Measurements from ENCODE around the gene APCDD1L. TPM values are rescaled to one million over a fixed set of nuclear protein-coding genes. Genes with fewer than 3 reads are reported as not detected.
"Not testable (repeated sequence)": the region's sequence is repeated elsewhere in the genome, so short reads cannot be mapped to it uniquely, and the experiment has no call there.

APCDD1L gene
- total and polyA plus RNA-seq, 9 donors, result 2.1 to 8.8 (median 5.1) TPM

GRCh38 chr20:58417438-58417837, 97.8 kb downstream of the APCDD1L start:
- no peak for DNase-seq
- no peak overlapping the region for H3K4me3 ChIP-seq (ENCODE audit: low read length)
- H3K36me3 ChIP-seq (ENCODE audit: control insufficient read depth, insufficient read depth, low read length), result peaks cover 26% of the 10 kb centered on the region
- no peaks in the 10 kb centered on the region for H3K27me3 ChIP-seq (ENCODE audit: control insufficient read depth, insufficient read depth, low read length)
- H3K4me1 ChIP-seq (ENCODE audit: control insufficient read depth, insufficient read depth, low read length), result no peaks in the 10 kb centered on the region
- H3K27ac ChIP-seq (ENCODE audit: low read length), result no peak overlapping the region
- H3K9me3 ChIP-seq (replicated peaks; ENCODE audit: control insufficient read depth, low read depth, low read length), result no peaks in the 10 kb centered on the region
- 83% methylated on average over 1 of the region's 3 CpGs for WGBS (ENCODE audit: insufficient coverage)

GRCh38 chr20:58416835-58417234, 98.4 kb downstream of the APCDD1L start:
- Histone ChIP-seq H3K36me3 (ENCODE audit: control insufficient read depth, insufficient read depth, low read length) (peaks cover 23% of the 10 kb centered on the region), H3K27me3 (ENCODE audit: control insufficient read depth, insufficient read depth, low read length) (no peaks in the 10 kb centered on the region), H3K27ac (ENCODE audit: low read length) (no peak overlapping the region), H3K4me3 (ENCODE audit: low read length) (no peak overlapping the region), H3K4me1 (ENCODE audit: control insufficient read depth, insufficient read depth, low read length) (no peaks in the 10 kb centered on the region), H3K9me3 (replicated peaks; ENCODE audit: control insufficient read depth, low read depth, low read length) (no peaks in the 10 kb centered on the region)
- no peak for DNase-seq
- WGBS (ENCODE audit: insufficient coverage), result no CpG with 5 or more reads among the region's 2 CpGs

GRCh38 chr20:58416057-58416456, 99.1 kb downstream of the APCDD1L start:
- H3K27me3 ChIP-seq (ENCODE audit: control insufficient read depth, insufficient read depth, low read length), result no peaks in the 10 kb centered on the region
- no CpG with 5 or more reads among the region's 1 CpG for WGBS (ENCODE audit: insufficient coverage)

GRCh38 chr20:58414786-58415185, 100.4 kb downstream of the APCDD1L start:
- not testable (repeated sequence) for DNase-seq; H3K27ac ChIP-seq (ENCODE audit: low read length); H3K9me3 ChIP-seq (replicated peaks; ENCODE audit: control insufficient read depth, low read depth, low read length); H3K4me3 ChIP-seq (ENCODE audit: low read length); H3K27me3 ChIP-seq (ENCODE audit: control insufficient read depth, insufficient read depth, low read length); H3K4me1 ChIP-seq (ENCODE audit: control insufficient read depth, insufficient read depth, low read length)
- peaks cover 12% of the 10 kb centered on the region for H3K36me3 ChIP-seq (ENCODE audit: control insufficient read depth, insufficient read depth, low read length)
- WGBS (ENCODE audit: insufficient coverage), result 98% methylated on average over 15 of the region's 26 CpGs

More at GRCh38 chr20:58416057-58416456, 99.1 kb downstream of the APCDD1L start:
- no peak for DNase-seq
- Histone ChIP-seq H3K27ac (ENCODE audit: low read length) (no peak overlapping the region), H3K9me3 (replicated peaks; ENCODE audit: control insufficient read depth, low read depth, low read length) (no peaks in the 10 kb centered on the region), H3K4me3 (ENCODE audit: low read length) (no peak overlapping the region), H3K4me1 (ENCODE audit: control insufficient read depth, insufficient read depth, low read length) (no peaks in the 10 kb centered on the region), H3K36me3 (ENCODE audit: control insufficient read depth, insufficient read depth, low read length) (peaks cover 20% of the 10 kb centered on the region)

- H3K27me3 ChIP-seq (ENCODE audit: control insufficient read depth, insufficient read depth, low read length), result not testable (repeated sequence)
These were observed 101.0 kb downstream of the APCDD1L start for GRCh38 chr20:58414216-58414615.

More at GRCh38 chr20:58414216-58414615, 101.0 kb downstream of the APCDD1L start:
- H3K9me3 ChIP-seq (replicated peaks; ENCODE audit: control insufficient read depth, low read depth, low read length); H3K4me1 ChIP-seq (ENCODE audit: control insufficient read depth, insufficient read depth, low read length); H3K4me3 ChIP-seq (ENCODE audit: low read length); H3K36me3 ChIP-seq (ENCODE audit: control insufficient read depth, insufficient read depth, low read length); DNase-seq; H3K27ac ChIP-seq (ENCODE audit: low read length): not testable (repeated sequence)
- 100% methylated on average over 3 of the region's 35 CpGs for WGBS (ENCODE audit: insufficient coverage)

Other genes with a start within 250 kb of the APCDD1L start
- gene RAB22A, start 205.7 kb downstream of the APCDD1L start, total RNA-seq, result 16.3 TPM
- 10 to 100 TPM; 12.2 to 19.0 (median 14.2) TPM for gene RAB22A, start 205.7 kb downstream of the APCDD1L start, polyA plus RNA-seq (ENCODE audit: insufficient read depth in 1 of 8, insufficient read length in 8 of 8, low replicate concordance in 1 of 8)
- 20.7 TPM for gene VAPB, start 126.2 kb downstream of the APCDD1L start, total RNA-seq
- 10 to 100 TPM; 43.6 to 56.6 (median 48.3) TPM for gene VAPB, start 126.2 kb downstream of the APCDD1L start, polyA plus RNA-seq (ENCODE audit: insufficient read depth in 1 of 8, insufficient read length in 8 of 8, low replicate concordance in 1 of 8)
- 30.1 TPM for gene STX16, start 135.9 kb upstream of the APCDD1L start, total RNA-seq
- gene STX16, start 135.9 kb upstream of the APCDD1L start, polyA plus RNA-seq (ENCODE audit: insufficient read depth in 1 of 8, insufficient read length in 8 of 8, low replicate concordance in 1 of 8), result 10 to 100 TPM; 45.1 to 60.8 (median 52.4) TPM
- 22.3 TPM for gene NPEPL1, start 177.4 kb upstream of the APCDD1L start, total RNA-seq
- gene NPEPL1, start 177.4 kb upstream of the APCDD1L start, polyA plus RNA-seq (ENCODE audit: insufficient read depth in 1 of 8, insufficient read length in 8 of 8, low replicate concordance in 1 of 8), result 10 to 100 TPM; 34.6 to 60.5 (median 43.8) TPM

Data from muscle of leg (tissue), 11 donors.